ENCODE measurements around the gene ASPRV1.
A peak's percentile ranks its signal among the peaks of the same experiment; 100 is the strongest.

The ASPRV1 gene

DNA sequence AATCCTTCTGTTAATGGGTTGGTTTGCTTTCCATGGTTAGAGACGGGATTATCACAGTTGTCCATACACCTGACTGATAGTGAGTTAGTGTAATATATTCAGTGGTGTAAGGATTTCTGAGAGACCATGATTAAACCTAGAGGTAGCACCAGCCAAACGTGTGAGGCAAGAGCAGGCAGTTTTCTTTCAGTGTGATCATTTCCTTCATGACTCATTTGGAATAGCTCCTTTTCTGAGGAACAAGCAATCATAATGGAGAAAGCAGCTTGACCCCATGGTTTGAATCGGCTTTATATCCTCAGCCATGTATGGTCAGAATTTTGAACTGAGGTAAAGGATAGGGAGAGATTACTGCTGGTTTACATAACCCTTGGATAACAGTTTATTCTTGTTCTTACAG, 43.6 kb downstream of the ASPRV1 start:
- no peak overlapping the region for H3K4me3 ChIP-seq (ENCODE audit: low read depth, low read length)
- TF ChIP-seq, protein P1, sequence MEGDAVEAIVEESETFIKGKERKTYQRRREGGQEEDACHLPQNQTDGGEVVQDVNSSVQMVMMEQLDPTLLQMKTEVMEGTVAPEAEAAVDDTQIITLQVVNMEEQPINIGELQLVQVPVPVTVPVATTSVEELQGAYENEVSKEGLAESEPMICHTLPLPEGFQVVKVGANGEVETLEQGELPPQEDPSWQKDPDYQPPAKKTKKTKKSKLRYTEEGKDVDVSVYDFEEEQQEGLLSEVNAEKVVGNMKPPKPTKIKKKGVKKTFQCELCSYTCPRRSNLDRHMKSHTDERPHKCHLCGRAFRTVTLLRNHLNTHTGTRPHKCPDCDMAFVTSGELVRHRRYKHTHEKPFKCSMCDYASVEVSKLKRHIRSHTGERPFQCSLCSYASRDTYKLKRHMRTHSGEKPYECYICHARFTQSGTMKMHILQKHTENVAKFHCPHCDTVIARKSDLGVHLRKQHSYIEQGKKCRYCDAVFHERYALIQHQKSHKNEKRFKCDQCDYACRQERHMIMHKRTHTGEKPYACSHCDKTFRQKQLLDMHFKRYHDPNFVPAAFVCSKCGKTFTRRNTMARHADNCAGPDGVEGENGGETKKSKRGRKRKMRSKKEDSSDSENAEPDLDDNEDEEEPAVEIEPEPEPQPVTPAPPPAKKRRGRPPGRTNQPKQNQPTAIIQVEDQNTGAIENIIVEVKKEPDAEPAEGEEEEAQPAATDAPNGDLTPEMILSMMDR (IDR thresholded peaks at IDR 0.05; ENCODE audit: low read depth, low read length): no peak

- TF ChIP-seq, protein P1 (IDR thresholded peaks at IDR 0.05; ENCODE audit: low read depth, low read length): no peak
- H3K4me3 ChIP-seq (ENCODE audit: low read depth, low read length): peak overlapping the region; percentile 86
These were observed 45.3 kb downstream of the ASPRV1 start for GRCh38 chr2:69916106-69916505.

GRCh38 chr2:69914950-69915945, 46.2 kb downstream of the ASPRV1 start, which contains the start of gene MXD1:
MXD1 (plus strand) TSS chr2:69915109; CDS start chr2:69915331, 222 bp downstream.
- TF ChIP-seq, protein P1 (IDR thresholded peaks at IDR 0.05; ENCODE audit: low read depth, low read length): no peak
- peak within 1 kb of the TSS; percentile 86 for H3K4me3 ChIP-seq (ENCODE audit: low read depth, low read length)

GRCh38 chr2:69914164-69914949, 47.1 kb downstream of the ASPRV1 start:
- TF ChIP-seq, protein P1 (IDR thresholded peaks at IDR 0.05; ENCODE audit: low read depth, low read length): no peak
- peak overlapping the region; percentile 86 for H3K4me3 ChIP-seq (ENCODE audit: low read depth, low read length)

DNA sequence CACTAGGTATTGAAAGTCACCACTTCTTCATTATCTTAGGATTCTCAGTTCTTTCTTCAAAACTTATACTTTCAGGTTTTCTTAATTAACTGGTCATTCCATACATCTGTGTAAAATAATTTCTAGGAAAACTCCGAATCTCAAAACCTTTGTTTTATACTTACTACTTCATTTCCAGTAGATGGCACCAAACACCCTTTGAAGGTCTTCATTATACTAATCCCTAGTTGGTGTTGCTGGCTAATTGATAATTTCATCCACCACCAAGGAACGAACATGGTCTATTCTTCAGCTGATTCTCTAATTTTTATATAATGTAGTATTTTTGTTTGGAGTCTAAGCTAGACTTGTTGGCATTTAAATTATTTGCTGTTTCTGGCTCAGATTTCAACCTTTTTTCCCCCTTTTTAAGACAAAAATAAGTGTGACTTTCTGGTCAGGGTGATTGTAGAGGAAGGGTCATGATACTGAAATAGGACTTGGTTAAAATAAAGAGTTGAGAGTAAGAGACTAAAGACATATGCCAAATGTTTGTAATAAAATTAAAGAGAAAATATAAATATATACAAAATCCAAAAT, 49.4 kb downstream of the ASPRV1 start:
- TF ChIP-seq, protein P1 (IDR thresholded peaks at IDR 0.05; ENCODE audit: low read depth, low read length): no peak; the same call in 1 of the 2 replicates
- no peak overlapping the region for H3K4me3 ChIP-seq (ENCODE audit: low read depth, low read length)

Measured in WI38 (cell line).